Measurements from ENCODE around the gene APOL4. TPM values are rescaled to one million over a fixed set of nuclear protein-coding genes. Genes with fewer than 3 reads are reported as not detected.

APOL4 gene
- total RNA-seq, 1 donor from 2014 or later: 0.60 TPM

Other genes with a start within 250 kb of the APOL4 start
- 25.5 TPM for gene RBFOX2, start 173.0 kb downstream of the APOL4 start, total RNA-seq
- gene APOL3, start 41.1 kb downstream of the APOL4 start, total RNA-seq: 26.9 TPM
- gene APOL2, start 37.7 kb upstream of the APOL4 start, total RNA-seq: 44.4 TPM
- gene APOL1, start 51.3 kb upstream of the APOL4 start, total RNA-seq: 99.8 TPM
- gene MYH9, start 186.2 kb upstream of the APOL4 start, total RNA-seq: 204 TPM

Data from left lobe of liver (tissue), 1 donor.